Breast epithelium (tissue), 3 donors: ENCODE measurements around the gene VAPA.

Experiments
- CTCF ChIP-seq, 3 donors: fragments of 450-650 bp; IDR thresholded peaks; one replicate each; pipeline ENCODE4 v1.5.1; 2016 to 2017; ENCODE audit warnings: antibody characterized with exemption in 3 of 3, mild to moderate bottlenecking in 3 of 3, moderate library complexity in 3 of 3
- POLR2A ChIP-seq: fragments of 450-650 bp; IDR thresholded peaks from one replicate; pipeline ENCODE4 v1.6.1; 2016; ENCODE audit warnings: antibody characterized with exemption, mild to moderate bottlenecking, moderate library complexity
- POLR2AphosphoS5 ChIP-seq, 3 donors: sonication (generic); formaldehyde crosslinking; IDR thresholded peaks; one replicate each; pipeline ENCODE4 v1.6.1; 2017; ENCODE audit warnings: antibody characterized with exemption in 3 of 3

DNA sequence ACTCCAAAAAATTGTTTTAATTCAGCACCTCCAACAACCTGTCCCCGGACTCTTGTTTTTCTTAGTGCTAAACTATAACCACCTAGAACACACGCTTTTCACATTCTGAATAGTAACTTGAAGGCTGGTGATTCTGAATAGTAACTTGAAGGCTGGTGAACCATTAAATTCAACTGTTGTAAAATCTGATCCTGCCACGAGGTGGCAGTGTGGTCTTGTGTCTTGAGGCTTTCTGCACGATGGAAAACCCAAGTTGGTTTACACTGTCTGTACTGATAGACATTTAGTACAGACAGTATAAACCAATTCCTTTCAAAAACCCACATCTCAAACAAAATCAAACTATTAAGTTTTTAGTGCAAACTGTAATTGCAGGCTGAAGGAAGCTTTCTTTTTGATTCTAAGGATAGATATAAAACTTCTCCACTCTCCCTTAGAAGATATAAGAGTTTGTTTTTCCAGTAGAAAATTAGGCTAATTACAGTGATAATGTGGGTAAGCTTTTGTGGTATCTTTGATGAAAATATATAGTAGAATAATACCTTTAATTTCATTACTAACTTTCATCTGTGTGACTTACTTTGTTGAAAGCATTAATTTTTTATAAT, 57.6 kb downstream of the VAPA start:
- peak; percentile 81 to 92 (median 86) for TF ChIP-seq CTCF (IDR thresholded peaks at IDR 0.05)
- peak in 1 of 3 donors; percentile 40 for TF ChIP-seq POLR2AphosphoS5 (IDR thresholded peaks at IDR 0.05)
- no peak for TF ChIP-seq POLR2A
